Neural crest cell (in vitro differentiated cells): ENCODE data around the gene OR2T29. TPM values are rescaled to one million over a fixed set of nuclear protein-coding genes. Genes with fewer than 3 reads are reported as not detected.

Experiments
- DNase-seq: peaks from one replicate; pipeline ENCODE4 v3.0.0; 2021; ENCODE audit warnings: low read depth, mixed read lengths, low spot score
- H3K27ac Mint-ChIP-seq: one replicate; pipeline ENCODE4 v1.8.0; 2021; ENCODE audit warnings: mild to moderate bottlenecking, mixed read lengths; ENCODE audit not compliant: unreplicated experiment
- H3K27me3 Mint-ChIP-seq: 2 replicates; pipeline ENCODE4 v1.8.0; 2021; ENCODE audit warnings: low read depth, mild to moderate bottlenecking, mixed read lengths
- H3K36me3 Mint-ChIP-seq: 2 replicates; pipeline ENCODE4 v1.8.0; 2021; ENCODE audit warnings: low read depth, mild to moderate bottlenecking, mixed read lengths
- H3K4me1 Mint-ChIP-seq: 2 replicates; pipeline ENCODE4 v1.8.0; 2021; ENCODE audit warnings: mixed read lengths
- H3K4me3 Mint-ChIP-seq: one replicate; pipeline ENCODE4 v1.8.0; 2021; ENCODE audit warnings: mild to moderate bottlenecking, mixed read lengths
- H3K9me3 Mint-ChIP-seq: 2 replicates; pipeline ENCODE4 v1.8.0; 2021; ENCODE audit warnings: mixed read lengths
- total RNA-seq: library from RNA; stranded (reverse); gene quantifications from 2 replicates; pipeline ENCODE4 v1.2.1, GENCODE V29; 2021
- TF ChIP-seq, protein P1 (sequence below): fragments of 200-600 bp; sonication (generic); conservative IDR thresholded peaks from 2 replicates; pipeline ENCODE4 v1.5.0; 2021; ENCODE audit warnings: antibody characterized with exemption, mild to moderate bottlenecking

OR2T29 gene
- total RNA-seq, 1 donor from 2014 or later = not detected

- no peak for DNase-seq
- Mint-ChIP-seq H3K4me3 (no peak overlapping the region), H3K36me3 (peaks cover 9% of the 10 kb centered on the region), H3K27ac (no peak overlapping the region), H3K9me3 (peaks cover 26% of the 10 kb centered on the region), H3K4me1 (no peaks in the 10 kb centered on the region), H3K27me3 (no peaks in the 10 kb centered on the region)
- TF ChIP-seq, protein P1, sequence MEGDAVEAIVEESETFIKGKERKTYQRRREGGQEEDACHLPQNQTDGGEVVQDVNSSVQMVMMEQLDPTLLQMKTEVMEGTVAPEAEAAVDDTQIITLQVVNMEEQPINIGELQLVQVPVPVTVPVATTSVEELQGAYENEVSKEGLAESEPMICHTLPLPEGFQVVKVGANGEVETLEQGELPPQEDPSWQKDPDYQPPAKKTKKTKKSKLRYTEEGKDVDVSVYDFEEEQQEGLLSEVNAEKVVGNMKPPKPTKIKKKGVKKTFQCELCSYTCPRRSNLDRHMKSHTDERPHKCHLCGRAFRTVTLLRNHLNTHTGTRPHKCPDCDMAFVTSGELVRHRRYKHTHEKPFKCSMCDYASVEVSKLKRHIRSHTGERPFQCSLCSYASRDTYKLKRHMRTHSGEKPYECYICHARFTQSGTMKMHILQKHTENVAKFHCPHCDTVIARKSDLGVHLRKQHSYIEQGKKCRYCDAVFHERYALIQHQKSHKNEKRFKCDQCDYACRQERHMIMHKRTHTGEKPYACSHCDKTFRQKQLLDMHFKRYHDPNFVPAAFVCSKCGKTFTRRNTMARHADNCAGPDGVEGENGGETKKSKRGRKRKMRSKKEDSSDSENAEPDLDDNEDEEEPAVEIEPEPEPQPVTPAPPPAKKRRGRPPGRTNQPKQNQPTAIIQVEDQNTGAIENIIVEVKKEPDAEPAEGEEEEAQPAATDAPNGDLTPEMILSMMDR = no peak
Observed at GRCh38 chr1:248593226-248593625, 30.7 kb upstream of the OR2T29 start.

GRCh38 chr1:248592655-248593054 is 30.1 kb upstream of the OR2T29 start:
- H3K4me3 Mint-ChIP-seq = no peak overlapping the region
- no peaks in the 10 kb centered on the region for H3K4me1 Mint-ChIP-seq
- no peak for DNase-seq
- no peak overlapping the region for H3K27ac Mint-ChIP-seq
- H3K36me3 Mint-ChIP-seq = peaks cover 9% of the 10 kb centered on the region
- H3K27me3 Mint-ChIP-seq = no peaks in the 10 kb centered on the region
- H3K9me3 Mint-ChIP-seq = peaks cover 26% of the 10 kb centered on the region
- TF ChIP-seq, protein P1 = no peak

DNA sequence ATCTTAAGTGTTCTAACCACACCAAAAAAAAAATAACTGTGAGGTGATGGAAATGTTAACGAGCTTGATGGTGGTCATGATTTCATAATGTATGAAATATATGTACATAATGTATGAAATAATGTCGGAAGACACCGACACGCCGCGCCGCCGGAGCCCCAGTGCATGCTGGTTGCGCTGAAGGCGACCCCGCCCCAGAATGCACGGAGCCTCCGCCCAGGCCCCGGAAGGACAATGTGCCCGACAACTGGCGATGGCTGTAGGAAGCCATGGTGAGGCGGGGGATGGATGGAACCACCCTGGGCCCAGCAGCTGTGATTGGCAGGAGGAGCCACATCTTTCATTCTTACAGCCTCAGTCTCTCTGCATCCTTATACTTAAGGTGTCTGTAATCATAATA is 27.5 kb upstream of the OR2T29 start:
- Mint-ChIP-seq H3K27ac (no peak overlapping the region), H3K27me3 (no peaks in the 10 kb centered on the region), H3K9me3 (peaks cover 27% of the 10 kb centered on the region), H3K4me1 (no peaks in the 10 kb centered on the region), H3K4me3 (no peak overlapping the region), H3K36me3 (peaks cover 9% of the 10 kb centered on the region)
- TF ChIP-seq, protein P1 = no peak
- no peak for DNase-seq

DNA sequence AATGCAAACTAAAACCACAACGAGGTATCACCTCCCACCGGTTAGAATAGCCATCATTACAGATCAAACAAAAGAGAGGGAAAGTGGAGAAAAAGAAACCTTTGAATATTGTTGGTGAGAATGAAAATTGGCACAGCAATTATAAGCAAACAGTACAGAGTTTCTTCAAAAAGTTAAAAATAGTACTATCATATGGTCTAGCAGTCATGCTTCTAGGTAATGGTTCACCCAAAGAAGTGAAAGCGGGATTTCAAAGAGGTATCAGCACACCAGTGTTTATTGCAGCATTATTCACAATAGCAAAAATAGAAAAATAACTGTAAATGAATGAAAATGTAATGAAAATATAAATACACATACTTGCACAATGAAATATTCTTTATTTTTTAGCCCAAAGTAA is 26.8 kb upstream of the OR2T29 start:
- Mint-ChIP-seq H3K27me3 (no peaks in the 10 kb centered on the region), H3K27ac (no peak overlapping the region), H3K9me3 (peaks cover 30% of the 10 kb centered on the region), H3K36me3 (peaks cover 9% of the 10 kb centered on the region), H3K4me1 (no peaks in the 10 kb centered on the region), H3K4me3 (no peak overlapping the region)
- DNase-seq = no peak
- TF ChIP-seq, protein P1 = no peak

DNA sequence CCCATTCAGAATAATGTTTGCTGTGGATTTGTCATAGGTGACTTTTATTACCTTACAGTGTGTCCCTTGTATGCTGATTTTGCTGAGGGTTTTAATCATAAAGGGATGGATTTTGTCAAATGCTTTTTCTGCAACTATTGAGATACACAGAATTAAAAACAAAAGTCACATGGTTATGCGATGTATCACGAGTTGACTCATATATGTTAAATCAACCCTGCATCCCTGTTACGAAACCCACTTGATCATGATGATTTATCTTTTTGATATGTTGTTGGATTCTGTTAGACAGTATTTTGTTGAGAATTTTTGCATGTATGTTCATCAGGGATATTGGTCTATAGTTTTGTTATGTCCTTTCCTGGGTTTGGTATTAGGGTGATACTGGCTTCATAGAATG is 22.7 kb upstream of the OR2T29 start:
- Mint-ChIP-seq H3K4me3 (no peak overlapping the region), H3K27me3 (no peaks in the 10 kb centered on the region), H3K9me3 (peaks cover 23% of the 10 kb centered on the region), H3K4me1 (no peaks in the 10 kb centered on the region), H3K36me3 (no peaks in the 10 kb centered on the region), H3K27ac (no peak overlapping the region)
- TF ChIP-seq, protein P1 = no peak
- no peak for DNase-seq
